MCF 10A (cell line): ENCODE data around the gene PLA2G4E. TPM values are rescaled to one million over a fixed set of nuclear protein-coding genes. Genes with fewer than 3 reads are reported as not detected.

Experiments used
- BruUV-seq: library from RNA; stranded (reverse); fragments of 400-500 nt; replicated peaks from 2 replicates; lab custom pipeline; 2021; lab: Mats Ljungman, UMichigan
- CTCF ChIA-PET: fragments of 300-600 bp; sonication (Branson Sonifier 250); formaldehyde crosslinking; extraction: SDS; loops from one replicate; lab custom pipeline; 2021; ENCODE audit warnings: antibody characterized with exemption, inconsistent platforms; lab: Yijun Ruan, JAX
- POLR2A ChIA-PET: fragments of 300-600, 350-650 bp; sonication (Branson Sonifier 250); formaldehyde crosslinking; extraction: SDS; loops from one replicate; lab custom pipeline; 2020; ENCODE audit warnings: antibody characterized with exemption, inconsistent platforms; lab: Yijun Ruan, JAX
- DNase-seq: peaks from one replicate; pipeline ENCODE4 v3.0.0-alpha.2; 2018; ENCODE audit not compliant: unreplicated experiment
- H3K27ac Mint-ChIP-seq: one replicate; pipeline ENCODE4 v1.8.0; 2022; ENCODE audit warnings: mild to moderate bottlenecking, low read depth, mixed read lengths; ENCODE audit not compliant: unreplicated experiment
- H3K27me3 Mint-ChIP-seq: one replicate; pipeline ENCODE4 v1.8.0; 2022; ENCODE audit warnings: mixed read lengths; ENCODE audit not compliant: insufficient read depth, unreplicated experiment
- H3K36me3 Mint-ChIP-seq: one replicate; pipeline ENCODE4 v1.8.0; 2022; ENCODE audit warnings: mild to moderate bottlenecking, moderate library complexity, mixed read lengths; ENCODE audit not compliant: insufficient read depth, unreplicated experiment
- H3K4me1 Mint-ChIP-seq: one replicate; pipeline ENCODE4 v1.8.0; 2022; ENCODE audit warnings: mixed read lengths; ENCODE audit not compliant: insufficient read depth, unreplicated experiment
- H3K4me3 Mint-ChIP-seq: one replicate; pipeline ENCODE4 v1.8.0; 2022; ENCODE audit warnings: mild to moderate bottlenecking, moderate library complexity, mixed read lengths; ENCODE audit not compliant: unreplicated experiment
- H3K9me3 Mint-ChIP-seq: one replicate; pipeline ENCODE4 v1.8.0; 2022; ENCODE audit warnings: mixed read lengths; ENCODE audit not compliant: unreplicated experiment
- intact Hi-C: fragments of 100-400 bp; cut with micrococcal nuclease; formaldehyde crosslinking; loops from 2 replicates; pipeline ENCODE4 v1.14.1; 2022
- total RNA-seq: library from RNA; stranded (reverse); gene quantifications from 2 replicates; pipeline ENCODE4 v1.2.3, GENCODE V29; 2022
- TF ChIP-seq, protein P1 (sequence below): fragments of 200-600 bp; IDR thresholded peaks from one replicate; pipeline ENCODE4 v1.8.0; 2022; ENCODE audit warnings: antibody characterized with exemption, mild to moderate bottlenecking; ENCODE audit not compliant: unreplicated experiment

The PLA2G4E gene
- total RNA-seq, 1 experiment from 2014 or later, result 0.12 TPM

DNA sequence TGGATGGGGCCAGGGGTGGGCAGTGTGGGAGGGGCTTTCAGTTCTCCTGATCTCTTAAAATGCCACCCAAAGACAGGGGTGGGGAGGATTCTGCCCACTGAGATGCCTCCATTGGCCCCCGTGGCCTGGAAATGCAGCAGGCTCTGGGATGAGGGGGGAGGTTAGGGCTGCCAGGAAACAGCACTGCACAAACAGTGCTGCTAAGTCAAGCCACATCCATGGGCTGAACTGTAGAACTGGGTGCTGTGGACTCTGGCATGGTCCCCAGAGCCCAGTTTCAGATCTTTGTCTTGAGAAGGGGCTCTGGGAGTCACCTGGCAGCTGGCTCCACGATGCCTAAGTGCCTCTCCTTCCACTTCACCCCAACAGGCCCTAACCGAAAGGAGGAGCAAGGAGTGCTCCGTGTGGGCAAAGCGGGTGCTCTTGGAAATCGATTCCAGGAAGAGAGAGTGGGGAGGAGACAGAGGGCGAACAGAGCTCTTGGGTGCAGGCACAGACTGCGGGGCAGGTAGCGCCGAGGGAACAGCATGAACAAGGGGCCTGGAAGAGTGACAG, 7.8 kb downstream of the PLA2G4E start:
- TF ChIP-seq, protein P1, sequence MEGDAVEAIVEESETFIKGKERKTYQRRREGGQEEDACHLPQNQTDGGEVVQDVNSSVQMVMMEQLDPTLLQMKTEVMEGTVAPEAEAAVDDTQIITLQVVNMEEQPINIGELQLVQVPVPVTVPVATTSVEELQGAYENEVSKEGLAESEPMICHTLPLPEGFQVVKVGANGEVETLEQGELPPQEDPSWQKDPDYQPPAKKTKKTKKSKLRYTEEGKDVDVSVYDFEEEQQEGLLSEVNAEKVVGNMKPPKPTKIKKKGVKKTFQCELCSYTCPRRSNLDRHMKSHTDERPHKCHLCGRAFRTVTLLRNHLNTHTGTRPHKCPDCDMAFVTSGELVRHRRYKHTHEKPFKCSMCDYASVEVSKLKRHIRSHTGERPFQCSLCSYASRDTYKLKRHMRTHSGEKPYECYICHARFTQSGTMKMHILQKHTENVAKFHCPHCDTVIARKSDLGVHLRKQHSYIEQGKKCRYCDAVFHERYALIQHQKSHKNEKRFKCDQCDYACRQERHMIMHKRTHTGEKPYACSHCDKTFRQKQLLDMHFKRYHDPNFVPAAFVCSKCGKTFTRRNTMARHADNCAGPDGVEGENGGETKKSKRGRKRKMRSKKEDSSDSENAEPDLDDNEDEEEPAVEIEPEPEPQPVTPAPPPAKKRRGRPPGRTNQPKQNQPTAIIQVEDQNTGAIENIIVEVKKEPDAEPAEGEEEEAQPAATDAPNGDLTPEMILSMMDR, result no peak
- no TSS peak for BruUV-seq
- Mint-ChIP-seq H3K27me3 (peaks cover 7% of the 10 kb centered on the region), H3K4me3 (no peak overlapping the region), H3K36me3 (peaks cover 6% of the 10 kb centered on the region), H3K4me1 (peaks cover 11% of the 10 kb centered on the region), H3K9me3 (no peaks in the 10 kb centered on the region), H3K27ac (no peak overlapping the region)
- intact Hi-C loops, result no loop called here
- POLR2A ChIA-PET, result no interaction called here
- CTCF ChIA-PET, result interaction anchor here (0.5 to 0.7 kb wide), 2 partner anchors 125 to 289 kb away, joined by 3 read pairs; no protein-coding TSS in a partner anchor
- no peak for DNase-seq

DNA sequence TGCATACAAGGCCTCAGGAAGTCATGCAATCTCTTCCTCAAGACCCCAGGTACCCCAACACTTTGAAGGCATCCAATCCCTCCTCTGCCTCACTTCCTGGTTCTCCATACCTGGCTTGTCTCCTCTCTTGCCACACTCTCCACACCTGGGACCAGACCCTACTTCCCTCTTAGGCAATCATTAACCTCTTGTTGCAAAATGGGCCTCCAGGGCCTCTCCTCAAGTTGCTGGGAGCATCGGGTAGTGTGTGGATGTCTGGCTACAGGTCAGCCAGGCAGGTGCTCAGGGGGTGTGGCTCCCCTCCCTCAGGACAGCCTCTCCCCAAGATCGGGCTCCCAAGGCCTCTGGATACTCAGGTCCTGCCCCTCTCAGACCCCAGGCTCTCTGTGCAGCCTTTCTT, 8.6 kb downstream of the PLA2G4E start:
- TF ChIP-seq, protein P1, result no peak
- Mint-ChIP-seq H3K36me3 (peaks cover 6% of the 10 kb centered on the region), H3K4me1 (peaks cover 11% of the 10 kb centered on the region), H3K9me3 (no peaks in the 10 kb centered on the region), H3K4me3 (no peak overlapping the region), H3K27me3 (peaks cover 7% of the 10 kb centered on the region), H3K27ac (no peak overlapping the region)
- intact Hi-C loops, result no loop called here
- BruUV-seq, result no TSS peak
- peak; percentile 78 for DNase-seq
- ChIA-PET CTCF (interaction anchor here (0.7 to 1.0 kb wide), 3 partner anchors 24 to 125 kb away, joined by 3 to 5 read pairs (median 3); no protein-coding TSS in a partner anchor), POLR2A (interaction anchor here (0.9 kb wide), 1 partner anchor 40 kb away, joined by 3 read pairs; the partner anchor contains the start of gene EHD4)

DNA sequence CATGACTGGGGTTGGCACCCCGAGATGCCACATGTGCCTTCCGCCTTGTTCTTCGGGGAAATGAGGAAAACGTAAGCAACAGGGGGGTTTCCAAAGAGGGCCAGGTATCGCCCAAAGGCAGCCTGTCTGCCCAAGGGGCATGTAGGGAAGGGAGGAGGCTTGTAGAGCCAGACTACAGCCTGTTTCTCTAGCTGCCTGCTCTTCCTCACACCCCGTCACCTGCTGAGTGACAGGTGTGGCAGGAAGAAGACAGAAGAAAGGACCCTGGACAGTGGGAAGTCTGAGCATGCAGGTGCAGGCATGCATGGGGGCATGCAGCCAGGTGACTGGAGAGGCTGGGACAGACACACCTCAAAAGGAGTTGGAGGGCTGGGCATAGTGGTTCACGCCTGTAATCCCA, 9.8 kb downstream of the PLA2G4E start:
- Mint-ChIP-seq H3K9me3 (no peaks in the 10 kb centered on the region), H3K4me1 (peaks cover 11% of the 10 kb centered on the region), H3K4me3 (peak overlapping the region; percentile 8), H3K27me3 (peaks cover 7% of the 10 kb centered on the region), H3K36me3 (peaks cover 6% of the 10 kb centered on the region), H3K27ac (peak overlapping the region; percentile 46)
- intact Hi-C loops, result no loop called here
- TF ChIP-seq, protein P1, result no peak
- peak; percentile 57 for DNase-seq
- ChIA-PET CTCF (interaction anchor here (1.0 kb wide), 1 partner anchor 73 kb away, joined by 5 read pairs; no protein-coding TSS in a partner anchor), POLR2A (interaction anchor here (0.7 to 0.9 kb wide), 2 partner anchors 10 to 39 kb away, joined by 3 to 5 read pairs; partner anchors contain the start of genes EHD4 and PLA2G4E)
- no TSS peak for BruUV-seq

DNA sequence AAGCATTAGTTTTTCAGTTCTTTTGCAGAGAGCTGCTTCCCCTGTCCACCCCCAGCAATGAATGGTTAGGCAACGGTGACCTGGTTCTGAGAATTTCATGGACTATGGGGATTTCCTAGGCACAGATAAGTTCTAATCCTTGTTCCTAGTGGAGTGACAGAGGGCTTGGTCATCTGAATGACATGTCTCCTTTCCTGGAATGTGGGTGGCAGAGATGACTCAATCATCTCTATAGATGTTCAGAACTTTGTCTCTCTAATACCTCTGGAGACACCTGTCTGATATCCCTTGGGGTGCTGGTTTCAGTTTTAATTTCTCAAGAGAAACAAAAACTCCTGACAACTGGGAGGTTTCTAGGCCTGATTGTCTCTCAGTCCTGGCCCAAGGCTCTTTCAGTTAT, 10.4 kb downstream of the PLA2G4E start:
- Mint-ChIP-seq H3K36me3 (peaks cover 6% of the 10 kb centered on the region), H3K4me3 (no peak overlapping the region), H3K4me1 (peaks cover 11% of the 10 kb centered on the region), H3K27me3 (peaks cover 7% of the 10 kb centered on the region), H3K9me3 (no peaks in the 10 kb centered on the region), H3K27ac (peak overlapping the region; percentile 46)
- intact Hi-C loops, result no loop called here
- ChIA-PET POLR2A (interaction anchor here (0.7 to 0.9 kb wide), 2 partner anchors 47 to 87 kb away, joined by 3 to 4 read pairs; no protein-coding TSS in a partner anchor), CTCF (no interaction called here)
- TF ChIP-seq, protein P1, result no peak
- no TSS peak for BruUV-seq
- DNase-seq, result peak; percentile 58
